ENCODE data around the gene GRM8. TPM values are rescaled to one million over a fixed set of nuclear protein-coding genes. Genes with fewer than 3 reads are reported as not detected.

Gene GRM8
- total and polyA plus RNA-seq, 4 donors, result 0.28 to 4.9 (median 2.8) TPM

GRCh38 chr7:126723966-126724544 is 528.7 kb downstream of the GRM8 start:
- 72% methylated on average over 4 of the region's 4 CpGs for WGBS
- TF ChIP-seq HNF4G (IDR thresholded peaks at IDR 0.05) (no peak), GABPA (IDR thresholded peaks at IDR 0.05 in 1 of 2, conservative IDR thresholded peaks at IDR 0.05 in 1 of 2) (no peak)
- H3K36me3 ChIP-seq (ENCODE audit: control insufficient read depth in 4 of 4, insufficient read depth in 3 of 4, low read depth in 1 of 4, low read length in 3 of 4), result no peaks in the 10 kb centered on the region
- no peak for DNase-seq (ENCODE audit: low spot score)
- H3K27ac ChIP-seq (ENCODE audit: low read depth in 1 of 2, low read length in 2 of 2), result no peak overlapping the region
- no peak overlapping the region for H3K9ac ChIP-seq (ENCODE audit: low read depth in 1 of 2, low read length in 2 of 2)
- H3K4me3 ChIP-seq (ENCODE audit: low read depth in 1 of 3, low read length in 3 of 3), result no peak overlapping the region
- H3K9me3 ChIP-seq (ENCODE audit: control insufficient read depth in 4 of 4, low read length in 3 of 4), result peaks cover 0 to 3% (median 0%) of the 10 kb centered on the region in 4 donors
- no peaks in the 10 kb centered on the region for H3K27me3 ChIP-seq (ENCODE audit: control insufficient read depth in 4 of 4, insufficient read depth in 4 of 4, low read length in 3 of 4)
- no peaks in the 10 kb centered on the region for H3K4me1 ChIP-seq (ENCODE audit: control insufficient read depth in 4 of 4, insufficient read depth in 4 of 4, low read length in 3 of 4)

GRCh38 chr7:126720232-126720631 is 532.5 kb downstream of the GRM8 start:
- Histone ChIP-seq H3K27me3 (ENCODE audit: control insufficient read depth in 4 of 4, insufficient read depth in 4 of 4, low read length in 3 of 4) (no peaks in the 10 kb centered on the region), H3K27ac (ENCODE audit: low read depth in 1 of 2, low read length in 2 of 2) (no peak overlapping the region), H3K4me1 (ENCODE audit: control insufficient read depth in 4 of 4, insufficient read depth in 4 of 4, low read length in 3 of 4) (no peaks in the 10 kb centered on the region), H3K36me3 (ENCODE audit: control insufficient read depth in 4 of 4, insufficient read depth in 3 of 4, low read depth in 1 of 4, low read length in 3 of 4) (no peaks in the 10 kb centered on the region), H3K4me3 (ENCODE audit: low read depth in 1 of 3, low read length in 3 of 3) (no peak overlapping the region), H3K9ac (ENCODE audit: low read depth in 1 of 2, low read length in 2 of 2) (no peak overlapping the region), H3K9me3 (ENCODE audit: control insufficient read depth in 4 of 4, low read length in 3 of 4) (peaks cover 0 to 1% (median 0%) of the 10 kb centered on the region in 4 donors)
- TF ChIP-seq ZBTB33 (IDR thresholded peaks at IDR 0.05) (no peak), FOXA2 (IDR thresholded peaks at IDR 0.05) (no peak), EGR1 (IDR thresholded peaks at IDR 0.05; ENCODE audit: low read depth in 2 of 2) (no peak), SP1 (IDR thresholded peaks at IDR 0.05) (no peak), JUND (IDR thresholded peaks at IDR 0.05) (no peak), HNF4A (conservative IDR thresholded peaks at IDR 0.05) (no peak), FOXA1 (IDR thresholded peaks at IDR 0.05) (no peak), RXRA (IDR thresholded peaks at IDR 0.05) (no peak), HNF4G (IDR thresholded peaks at IDR 0.05) (no peak), TAF1 (conservative IDR thresholded peaks at IDR 0.05) (no peak), YY1 (IDR thresholded peaks at IDR 0.05) (no peak), RAD21 (IDR thresholded peaks at IDR 0.05) (no peak), REST (IDR thresholded peaks at IDR 0.05) (no peak), NR2F2 (IDR thresholded peaks at IDR 0.05) (no peak)
- TF ChIP-seq, protein P1, sequence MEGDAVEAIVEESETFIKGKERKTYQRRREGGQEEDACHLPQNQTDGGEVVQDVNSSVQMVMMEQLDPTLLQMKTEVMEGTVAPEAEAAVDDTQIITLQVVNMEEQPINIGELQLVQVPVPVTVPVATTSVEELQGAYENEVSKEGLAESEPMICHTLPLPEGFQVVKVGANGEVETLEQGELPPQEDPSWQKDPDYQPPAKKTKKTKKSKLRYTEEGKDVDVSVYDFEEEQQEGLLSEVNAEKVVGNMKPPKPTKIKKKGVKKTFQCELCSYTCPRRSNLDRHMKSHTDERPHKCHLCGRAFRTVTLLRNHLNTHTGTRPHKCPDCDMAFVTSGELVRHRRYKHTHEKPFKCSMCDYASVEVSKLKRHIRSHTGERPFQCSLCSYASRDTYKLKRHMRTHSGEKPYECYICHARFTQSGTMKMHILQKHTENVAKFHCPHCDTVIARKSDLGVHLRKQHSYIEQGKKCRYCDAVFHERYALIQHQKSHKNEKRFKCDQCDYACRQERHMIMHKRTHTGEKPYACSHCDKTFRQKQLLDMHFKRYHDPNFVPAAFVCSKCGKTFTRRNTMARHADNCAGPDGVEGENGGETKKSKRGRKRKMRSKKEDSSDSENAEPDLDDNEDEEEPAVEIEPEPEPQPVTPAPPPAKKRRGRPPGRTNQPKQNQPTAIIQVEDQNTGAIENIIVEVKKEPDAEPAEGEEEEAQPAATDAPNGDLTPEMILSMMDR (IDR thresholded peaks at IDR 0.05; ENCODE audit: low read depth, low read length, missing input control), result no peak
- TF ChIP-seq, protein P2, sequence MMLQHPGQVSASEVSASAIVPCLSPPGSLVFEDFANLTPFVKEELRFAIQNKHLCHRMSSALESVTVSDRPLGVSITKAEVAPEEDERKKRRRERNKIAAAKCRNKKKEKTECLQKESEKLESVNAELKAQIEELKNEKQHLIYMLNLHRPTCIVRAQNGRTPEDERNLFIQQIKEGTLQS (IDR thresholded peaks at IDR 0.05), result no peak
- 93% methylated on average over 2 of the region's 2 CpGs for WGBS
- DNase-seq (ENCODE audit: low spot score), result no peak
